Smooth muscle cell (in vitro differentiated cells): Measurements from ENCODE around the gene YBEY. TPM values are rescaled to one million over a fixed set of nuclear protein-coding genes. Genes with fewer than 3 reads are reported as not detected.
"Not testable (repeated sequence)": the region's sequence is repeated elsewhere in the genome, so short reads cannot be mapped to it uniquely, and the experiment has no call there.

ENCODE experiments used
- DNase-seq: peaks from one replicate; lab custom pipeline; 2025; ENCODE audit not compliant: unreplicated experiment; lab: John Stamatoyannopoulos, UW
- H2AFZ ChIP-seq: fragments of 200-600 bp; sonication (generic); 2 replicates; pipeline ENCODE4 v1.6.0; 2016; ENCODE audit warnings: antibody characterized with exemption, low read depth, mild to moderate bottlenecking
- H3F3A ChIP-seq: fragments of 200-600 bp; sonication (generic); 2 replicates; pipeline ENCODE4 v1.6.0; 2017; ENCODE audit warnings: antibody characterized with exemption, low read depth
- H3K27ac ChIP-seq: fragments of 200-600 bp; sonication (generic); 2 replicates; pipeline ENCODE4 v1.5.1; 2016; ENCODE audit warnings: low read depth, mild to moderate bottlenecking
- H3K27me3 ChIP-seq: fragments of 200-600 bp; sonication (generic); 2 replicates; pipeline ENCODE4 v1.6.1; 2016; ENCODE audit warnings: low read depth, mild to moderate bottlenecking
- H3K36me3 ChIP-seq: fragments of 200-600 bp; sonication (generic); 2 replicates; pipeline ENCODE4 v1.5.1; 2016; ENCODE audit warnings: low read depth
- H3K4me1 ChIP-seq: fragments of 200-600 bp; sonication (generic); 2 replicates; pipeline ENCODE4 v1.5.1; 2016; ENCODE audit warnings: low read depth
- H3K4me2 ChIP-seq: fragments of 200-600 bp; sonication (generic); 2 replicates; pipeline ENCODE4 v1.6.0; 2016; ENCODE audit warnings: mild to moderate bottlenecking
- H3K4me3 ChIP-seq: fragments of 200-600 bp; sonication (generic); 2 replicates; pipeline ENCODE4 v1.5.1; 2016; ENCODE audit warnings: mild to moderate bottlenecking
- H3K79me2 ChIP-seq: fragments of 200-600 bp; sonication (generic); 2 replicates; pipeline ENCODE4 v1.6.0; 2016; ENCODE audit warnings: low read depth, mild to moderate bottlenecking
- H3K9ac ChIP-seq: fragments of 200-600 bp; sonication (generic); 2 replicates; pipeline ENCODE4 v1.6.0; 2016; ENCODE audit warnings: low read depth
- H3K9me3 ChIP-seq: fragments of 200-600 bp; sonication (generic); replicated peaks from 2 replicates; pipeline ENCODE4 v1.5.1; 2016; ENCODE audit warnings: low read depth
- H4K20me1 ChIP-seq: fragments of 200-600 bp; sonication (generic); 2 replicates; pipeline ENCODE4 v1.6.0; 2016; ENCODE audit warnings: low read depth
- CTCF ChIP-seq: fragments of 200-600 bp; sonication (generic); IDR thresholded peaks from 2 replicates; pipeline ENCODE4 v1.5.1; 2017; ENCODE audit warnings: borderline replicate concordance, mild to moderate bottlenecking, antibody characterized with exemption; ENCODE audit not compliant: insufficient read depth, poor library complexity, severe bottlenecking
- WGBS: methylation state at CpG from one replicate; pipeline ENCODE4 v1.1.7; 2016; ENCODE audit warnings: low lambda C conversion rate; 5-methylcytosine and 5-hydroxymethylcytosine counted together
- polyA plus RNA-seq: library from polyadenylated mRNA; unstranded; fragments of >200 nt; fragmentation: Nextera tagmentation; extraction: Ambion mirVana; gene quantifications from 2 replicates; pipeline ENCODE4 v1.2.1, GENCODE V29; 2016
- total RNA-seq: library from RNA; depleted of rRNA; stranded (reverse); fragments of >200 nt; gene quantifications from 2 replicates; pipeline ENCODE4 v1.2.3, GENCODE V29; 2014

Gene YBEY
- total RNA-seq (20.3 and 31.1 TPM in 2 replicates), polyA plus RNA-seq (22.0 and 24.1 TPM in 2 replicates)

- DNase-seq, result peak; percentile 75
- Histone ChIP-seq H3K4me3 (peak within 1 kb of the TSS; percentile 80), H3K79me2 (peaks cover 45% of the 10 kb centered on the region), H3K9ac (peak within 1 kb of the TSS; percentile 93), H3F3A (peaks cover 22% of the 10 kb centered on the region), H3K36me3 (no peaks in the 10 kb centered on the region), H4K20me1 (peaks cover 20% of the 10 kb centered on the region), H3K9me3 (no peaks in the 10 kb centered on the region), H3K27ac (peak within 1 kb of the TSS; percentile 92), H3K4me1 (peaks cover 28% of the 10 kb centered on the region), H2AFZ (peak within 1 kb of the TSS; percentile 96), H3K4me2 (peak within 1 kb of the TSS; percentile 93), H3K27me3 (no peaks in the 10 kb centered on the region)
- TF ChIP-seq CTCF, result peak; percentile 28
- WGBS, result under 1% methylated on average over 88 of the region's 105 CpGs
These were observed at the start of gene YBEY for GRCh38 chr21:46285761-46286647. Gene YBEY, plus strand, starts transcription at chr21:46286342. Its CDS starts 572 bp downstream, at chr21:46286914.

- no peaks in the 10 kb centered on the region for H3K27me3 ChIP-seq
- no peaks in the 10 kb centered on the region for H4K20me1 ChIP-seq
- H3K27ac ChIP-seq, result no peak overlapping the region
- H3K9ac ChIP-seq, result no peak overlapping the region
- peaks cover 39% of the 10 kb centered on the region for H3K36me3 ChIP-seq
- no peak overlapping the region for H3K4me2 ChIP-seq
- no peaks in the 10 kb centered on the region for H3K79me2 ChIP-seq
- TF ChIP-seq CTCF, result no peak
- no peak overlapping the region for H2AFZ ChIP-seq
- H3F3A ChIP-seq, result peaks cover 4% of the 10 kb centered on the region
- no peaks in the 10 kb centered on the region for H3K4me1 ChIP-seq
- no peak for DNase-seq
- WGBS, result 90% methylated on average over 5 of the region's 5 CpGs
- H3K9me3 ChIP-seq, result no peaks in the 10 kb centered on the region
- H3K4me3 ChIP-seq, result no peak overlapping the region
These were observed 48.7 kb upstream of the YBEY start for GRCh38 chr21:46237474-46237873.

- Histone ChIP-seq H3K27ac (no peak overlapping the region), H3K27me3 (no peaks in the 10 kb centered on the region), H3K4me3 (no peak overlapping the region), H3K79me2 (no peaks in the 10 kb centered on the region), H3K9me3 (no peaks in the 10 kb centered on the region), H3K4me1 (no peaks in the 10 kb centered on the region), H2AFZ (no peak overlapping the region), H3K9ac (no peak overlapping the region), H3F3A (no peaks in the 10 kb centered on the region), H3K36me3 (peaks cover 41% of the 10 kb centered on the region), H4K20me1 (no peaks in the 10 kb centered on the region), H3K4me2 (no peak overlapping the region)
- no peak for TF ChIP-seq CTCF
- WGBS, result 98% methylated on average over 7 of the region's 7 CpGs
- no peak for DNase-seq
These were observed 46.3 kb upstream of the YBEY start for GRCh38 chr21:46239817-46240325.

- H3K4me1 ChIP-seq, DNase-seq, H3K4me2 ChIP-seq, H4K20me1 ChIP-seq, H3K9ac ChIP-seq, H3K27ac ChIP-seq, H2AFZ ChIP-seq, H3K9me3 ChIP-seq, H3K27me3 ChIP-seq, H3K79me2 ChIP-seq, H3F3A ChIP-seq, H3K4me3 ChIP-seq: not testable (repeated sequence)
- WGBS, result 97% methylated on average over 1 of the region's 1 CpG
- H3K36me3 ChIP-seq, result peaks cover 40% of the 10 kb centered on the region
These were observed 44.6 kb upstream of the YBEY start for GRCh38 chr21:46241577-46241976.
